Neuronal stem cell (in vitro differentiated cells): ENCODE measurements around the gene SPC24.
A peak's percentile ranks its signal among the peaks of the same experiment; 100 is the strongest.
"Not testable (repeated sequence)": the region's sequence is repeated elsewhere in the genome, so short reads cannot be mapped to it uniquely, and the experiment has no call there.

ENCODE experiments used
- DNase-seq: peaks from one replicate; pipeline ENCODE4 v3.0.0-alpha.2; 2013; ENCODE audit warnings: low spot score
- H2AFZ ChIP-seq: one replicate; pipeline ENCODE4 v1.6.1; 2013; ENCODE audit warnings: mild to moderate bottlenecking, low read length, inconsistent platforms
- H2AK5ac ChIP-seq: 2 replicates; pipeline ENCODE4 v1.6.1; 2013; ENCODE audit warnings: low read depth, mild to moderate bottlenecking, inconsistent platforms, low read length, moderate library complexity, mixed read lengths
- H2BK120ac ChIP-seq: 2 replicates; pipeline ENCODE4 v1.6.1; 2013; ENCODE audit warnings: low read depth, mild to moderate bottlenecking, inconsistent platforms, low read length, moderate library complexity, mixed read lengths
- H2BK12ac ChIP-seq: one replicate; pipeline ENCODE4 v1.6.1; 2013; ENCODE audit warnings: low read length, inconsistent platforms
- H2BK15ac ChIP-seq: 2 replicates; pipeline ENCODE4 v1.6.1; 2013; ENCODE audit warnings: mild to moderate bottlenecking, low read length, inconsistent platforms, mixed read lengths
- H2BK5ac ChIP-seq: one replicate; pipeline ENCODE4 v1.6.1; 2013; ENCODE audit warnings: inconsistent platforms, mild to moderate bottlenecking, low read length, moderate library complexity
- H3K14ac ChIP-seq: one replicate; pipeline ENCODE4 v1.6.1; 2013; ENCODE audit warnings: low read length, inconsistent platforms
- H3K18ac ChIP-seq: 2 replicates; pipeline ENCODE4 v1.6.1; 2013; ENCODE audit warnings: low read length, inconsistent platforms
- H3K23ac ChIP-seq: 2 replicates; pipeline ENCODE4 v1.6.1; 2013; ENCODE audit warnings: low read depth, mild to moderate bottlenecking, mixed read lengths, low read length, inconsistent platforms; ENCODE audit not compliant: poor library complexity
- H3K27ac ChIP-seq: replicated peaks from 3 replicates; pipeline ENCODE4 v1.5.1; 2013; ENCODE audit warnings: low read length, inconsistent platforms
- H3K27me3 ChIP-seq, 3 experiments: 2 replicates each; pipeline ENCODE4 v1.6.1; 2013; ENCODE audit warnings: low read length in 3 of 3, mild to moderate bottlenecking in 2 of 3, inconsistent platforms in 1 of 3, low read depth in 1 of 3, mixed read lengths in 1 of 3, moderate library complexity in 1 of 3; ENCODE audit not compliant: control insufficient read depth in 3 of 3, insufficient read depth in 3 of 3
- H3K36me3 ChIP-seq, 2 donors: replicated peaks in 1 of 2; 2 replicates each; pipeline ENCODE4 v1.6.1; 2013; ENCODE audit warnings: low read length in 2 of 2; ENCODE audit not compliant: control insufficient read depth in 2 of 2, insufficient read depth in 2 of 2
- H3K4ac ChIP-seq: 2 replicates; pipeline ENCODE4 v1.6.1; 2013; ENCODE audit warnings: inconsistent platforms, mild to moderate bottlenecking, low read length, moderate library complexity
- H3K4me1 ChIP-seq, 2 donors: 1 replicate in 1 of 2; 2 replicates in 1 of 2; pipeline ENCODE4 v1.6.1; 2013; ENCODE audit warnings: low read length in 2 of 2, low read depth in 1 of 2; ENCODE audit not compliant: control insufficient read depth in 2 of 2, insufficient read depth in 1 of 2
- H3K4me2 ChIP-seq: one replicate; pipeline ENCODE4 v1.6.1; 2013; ENCODE audit warnings: mild to moderate bottlenecking, low read length, inconsistent platforms; ENCODE audit not compliant: insufficient read depth, poor library complexity, severe bottlenecking
- H3K4me3 ChIP-seq, 2 donors: 2 replicates each; pipeline ENCODE4 v1.5.1; 2013; ENCODE audit warnings: low read length in 2 of 2, mild to moderate bottlenecking in 2 of 2, inconsistent platforms in 1 of 2, moderate library complexity in 1 of 2
- H3K79me1 ChIP-seq: one replicate; pipeline ENCODE4 v1.6.1; 2013; ENCODE audit warnings: low read depth, mild to moderate bottlenecking, inconsistent platforms, low read length, moderate library complexity
- H3K9ac ChIP-seq: one replicate; pipeline ENCODE4 v1.6.1; 2013; ENCODE audit warnings: mild to moderate bottlenecking, low read depth, low read length, inconsistent platforms; ENCODE audit not compliant: poor library complexity
- H3K9me3 ChIP-seq, 2 donors: replicated peaks in 1 of 2; 2 replicates each; pipeline versions ENCODE3 to v1.6.1; 2013; ENCODE audit warnings: low read length in 2 of 2, mild to moderate bottlenecking in 2 of 2, inconsistent platforms in 1 of 2, low read depth in 1 of 2, mixed read lengths in 1 of 2, moderate library complexity in 1 of 2; ENCODE audit not compliant: control insufficient read depth in 2 of 2, insufficient read depth in 1 of 2
- H4K8ac ChIP-seq: one replicate; pipeline ENCODE4 v1.6.1; 2013; ENCODE audit warnings: low read depth, mild to moderate bottlenecking, inconsistent platforms, low read length, moderate library complexity
- H4K91ac ChIP-seq: one replicate; pipeline ENCODE4 v1.6.1; 2013; ENCODE audit warnings: low read length, low read depth, mild to moderate bottlenecking, inconsistent platforms; ENCODE audit not compliant: poor library complexity
- WGBS, 2 donors: extraction: QIAGEN DNeasy Blood & Tissue Kit; methylation state at CpG; one replicate each; pipeline ENCODE4 v1.1.7; 2013; ENCODE audit warnings: missing lambda C conversion rate in 2 of 2, mixed read lengths in 1 of 2; ENCODE audit not compliant: insufficient read length in 2 of 2, insufficient replicate concordance in 1 of 2; ENCODE audit errors: extremely low coverage in 2 of 2; 5-methylcytosine and 5-hydroxymethylcytosine counted together

SPC24 gene

DNA sequence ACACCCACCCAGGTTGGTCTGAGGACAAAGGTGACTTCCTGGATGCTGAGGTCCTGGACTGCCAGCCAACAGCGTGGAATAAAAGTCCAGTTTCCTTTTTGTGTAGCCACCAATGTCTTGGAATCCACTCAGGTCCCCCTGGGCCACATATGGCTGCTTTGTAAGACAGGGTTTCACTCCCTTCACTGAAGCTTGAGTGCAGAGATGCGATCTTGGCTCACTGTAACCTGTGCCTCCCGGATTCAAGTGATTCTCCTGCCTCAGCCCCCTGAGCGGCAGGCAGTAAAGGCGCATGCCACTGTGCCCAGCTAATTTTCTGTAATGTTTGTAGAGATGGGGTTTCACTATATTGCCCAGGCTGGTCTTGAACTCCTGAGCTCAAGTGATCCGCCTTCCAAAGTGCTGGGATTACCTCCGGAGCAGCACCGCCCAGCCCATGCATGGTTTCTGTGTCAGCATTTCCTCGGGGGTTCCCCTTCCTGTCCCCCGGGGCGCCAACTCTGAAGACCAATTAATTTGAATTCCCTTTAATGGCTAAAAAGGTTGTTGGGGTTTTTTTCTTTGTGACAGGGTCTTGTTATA, 24.2 kb upstream of the SPC24 start:
- no peak overlapping the region for H3K23ac ChIP-seq
- H3K36me3 ChIP-seq, result peaks cover 11 to 48% of the 10 kb centered on the region in 2 donors
- no peak overlapping the region for H3K9ac ChIP-seq
- peak overlapping the region; percentile 53 for H2BK5ac ChIP-seq
- DNase-seq, result no peak
- H3K14ac ChIP-seq, result no peak overlapping the region
- H3K4me3 ChIP-seq, result no peak overlapping the region
- no peak overlapping the region for H2BK12ac ChIP-seq
- no peak overlapping the region for H4K8ac ChIP-seq
- H3K4ac ChIP-seq, result no peak overlapping the region
- no peak overlapping the region for H2BK120ac ChIP-seq
- no peak overlapping the region for H3K18ac ChIP-seq
- peaks cover 2% of the 10 kb centered on the region for H3K79me1 ChIP-seq
- no peak overlapping the region for H2BK15ac ChIP-seq
- H3K27ac ChIP-seq, result no peak overlapping the region
- no peak overlapping the region for H3K4me2 ChIP-seq
- no peak overlapping the region for H2AFZ ChIP-seq
- no CpG with 5 or more reads among the region's 11 CpGs for WGBS, 2 donors
- peaks cover 0 to 8% of the 10 kb centered on the region in 2 donors for H3K9me3 ChIP-seq
- H4K91ac ChIP-seq, result no peak overlapping the region
- H3K27me3 ChIP-seq, result no peaks in the 10 kb centered on the region
- no peak overlapping the region for H2AK5ac ChIP-seq
- no peaks in the 10 kb centered on the region for H3K4me1 ChIP-seq

DNA sequence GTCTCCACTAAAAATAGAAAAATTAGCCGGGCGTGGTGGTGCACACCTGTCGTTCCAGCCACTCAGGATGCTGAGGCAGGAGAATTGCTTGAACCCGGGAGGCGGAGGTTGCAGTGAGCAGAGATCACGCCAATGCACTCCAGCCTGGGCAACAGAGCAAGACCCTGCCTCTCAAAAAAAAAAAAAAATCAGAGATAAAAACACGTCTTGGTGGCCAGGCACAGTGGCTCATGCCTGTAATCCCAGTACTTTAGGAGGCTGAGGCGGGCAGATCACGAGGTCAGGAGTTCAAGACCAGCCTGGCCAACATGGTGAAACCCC, 23.5 kb upstream of the SPC24 start:
- H2BK5ac ChIP-seq, H3K4me1 ChIP-seq, H3K27me3 ChIP-seq, H4K91ac ChIP-seq, H3K23ac ChIP-seq, H3K9ac ChIP-seq, H3K4me2 ChIP-seq, H3K79me1 ChIP-seq, H4K8ac ChIP-seq, H2AFZ ChIP-seq, H3K4me3 ChIP-seq, H3K14ac ChIP-seq, H3K4ac ChIP-seq, DNase-seq, H3K27ac ChIP-seq, H2BK120ac ChIP-seq, H2BK12ac ChIP-seq, H3K9me3 ChIP-seq, H3K18ac ChIP-seq, H2BK15ac ChIP-seq, H2AK5ac ChIP-seq: not testable (repeated sequence)
- no CpG with 5 or more reads among the region's 9 CpGs for WGBS, 2 donors
- peaks cover 15 to 50% of the 10 kb centered on the region in 2 donors for H3K36me3 ChIP-seq

GRCh38 chr19:11177592-11177991, 22.0 kb upstream of the SPC24 start:
- Histone ChIP-seq H3K23ac (peak overlapping the region; percentile 34), H3K18ac (no peak overlapping the region), H3K27me3 (no peaks in the 10 kb centered on the region), H3K9me3 (no peaks in the 10 kb centered on the region), H3K4me2 (no peak overlapping the region), H2BK12ac (no peak overlapping the region), H3K4ac (no peak overlapping the region), H2AFZ (no peak overlapping the region), H4K91ac (no peak overlapping the region), H3K36me3 (peaks cover 25 to 57% of the 10 kb centered on the region in 2 donors), H3K27ac (no peak overlapping the region), H3K4me3 (no peak overlapping the region), H2BK5ac (no peak overlapping the region), H2BK120ac (no peak overlapping the region), H2BK15ac (no peak overlapping the region), H3K14ac (no peak overlapping the region), H4K8ac (no peak overlapping the region), H3K4me1 (no peaks in the 10 kb centered on the region), H2AK5ac (peak overlapping the region; percentile 52), H3K79me1 (peaks cover 2% of the 10 kb centered on the region), H3K9ac (no peak overlapping the region)
- no CpG with 5 or more reads among the region's 9 CpGs for WGBS, 2 donors
- DNase-seq, result no peak

DNA sequence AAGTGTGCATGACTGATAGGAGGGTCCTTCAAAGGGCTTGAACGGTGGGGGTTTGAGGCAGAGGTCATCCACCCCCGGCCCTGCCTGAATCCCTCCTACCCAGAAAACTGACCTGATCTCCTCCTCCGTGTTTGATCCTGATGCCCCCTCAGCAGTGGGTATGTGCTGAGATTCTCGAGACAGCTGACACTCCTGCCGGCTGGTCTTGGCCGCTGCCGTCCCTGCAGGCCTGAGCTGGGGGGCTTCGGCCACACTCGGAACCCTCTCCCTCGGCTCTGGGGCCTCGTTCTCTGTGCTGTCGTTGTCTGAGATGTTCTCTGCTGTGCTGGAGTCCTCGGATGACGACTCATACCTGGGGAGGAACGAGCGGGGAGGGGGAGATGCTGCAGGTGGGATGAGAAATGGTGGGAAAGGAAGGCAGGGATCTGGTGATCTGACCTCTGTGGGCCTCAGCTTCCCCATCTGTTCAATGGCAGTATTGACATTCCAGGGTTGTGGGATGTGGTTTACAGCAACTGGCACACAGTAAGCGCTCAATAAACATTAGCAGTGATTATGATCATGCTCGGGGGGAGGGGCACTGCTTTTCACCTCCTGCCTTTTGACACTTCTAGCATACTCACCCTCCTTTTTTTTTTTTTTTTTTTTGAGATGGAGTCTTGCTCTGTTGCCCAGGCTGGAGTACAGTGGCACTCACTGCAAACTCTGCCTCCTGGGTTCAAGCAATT, 21.0 kb upstream of the SPC24 start:
- Histone ChIP-seq H3K18ac (no peak overlapping the region), H3K4me3 (no peak overlapping the region), H3K9me3 (no peaks in the 10 kb centered on the region), H2AK5ac (no peak overlapping the region), H3K4me2 (no peak overlapping the region), H3K27ac (no peak overlapping the region), H3K4me1 (no peaks in the 10 kb centered on the region), H3K36me3 (peaks cover 28 to 61% of the 10 kb centered on the region in 2 donors), H2BK12ac (no peak overlapping the region), H3K14ac (no peak overlapping the region), H3K23ac (peak overlapping the region; percentile 89), H4K91ac (no peak overlapping the region), H2BK15ac (no peak overlapping the region), H4K8ac (no peak overlapping the region), H3K79me1 (peaks cover 2% of the 10 kb centered on the region), H2BK5ac (no peak overlapping the region), H3K27me3 (no peaks in the 10 kb centered on the region), H3K4ac (no peak overlapping the region), H3K9ac (no peak overlapping the region), H2BK120ac (no peak overlapping the region), H2AFZ (no peak overlapping the region)
- no peak for DNase-seq
- no CpG with 5 or more reads among the region's 18 CpGs for WGBS, 2 donors
